Thymus (tissue), 11 donors: ENCODE measurements around the gene PAQR8. TPM values are rescaled to one million over a fixed set of nuclear protein-coding genes. Genes with fewer than 3 reads are reported as not detected.
"Not testable (repeated sequence)": the region's sequence is repeated elsewhere in the genome, so short reads cannot be mapped to it uniquely, and the experiment has no call there.

ENCODE experiments used
- DNase-seq, 9 donors: peaks; one replicate each; pipeline ENCODE4 v3.0.0-alpha.2; 2013; ENCODE audit warnings: low spot score in 9 of 9, low read depth in 6 of 9, missing footprints in 1 of 9
- H3K27ac ChIP-seq, 2 donors: one replicate each; pipeline ENCODE4 v1.5.1; 2013; ENCODE audit warnings: control low read depth in 1 of 2, low read depth in 1 of 2, low read length in 1 of 2, mild to moderate bottlenecking in 1 of 2, moderate library complexity in 1 of 2
- H3K27me3 ChIP-seq, 2 donors: one replicate each; pipeline ENCODE4 v1.5.1; 2013; ENCODE audit warnings: low read length in 1 of 2; ENCODE audit not compliant: control insufficient read depth in 2 of 2, insufficient read depth in 1 of 2
- H3K36me3 ChIP-seq, 2 donors: one replicate each; pipeline ENCODE4 v1.5.1; 2013; ENCODE audit warnings: low read length in 1 of 2, mild to moderate bottlenecking in 1 of 2, moderate library complexity in 1 of 2; ENCODE audit not compliant: control insufficient read depth in 2 of 2, insufficient read depth in 2 of 2
- H3K4me1 ChIP-seq, 2 donors: one replicate each; pipeline ENCODE4 v1.5.1; 2013; ENCODE audit warnings: low read length in 2 of 2; ENCODE audit not compliant: control insufficient read depth in 2 of 2, insufficient read depth in 2 of 2
- H3K4me3 ChIP-seq, 2 donors: one replicate each; pipeline ENCODE4 v1.5.1; 2013; ENCODE audit warnings: low read length in 2 of 2, control low read depth in 1 of 2, mild to moderate bottlenecking in 1 of 2
- H3K9me3 ChIP-seq, 2 donors: one replicate each; pipeline ENCODE4 v1.5.1; 2013; ENCODE audit warnings: low read length in 1 of 2, mild to moderate bottlenecking in 1 of 2; ENCODE audit not compliant: control insufficient read depth in 2 of 2, insufficient read depth in 1 of 2
- WGBS: extraction: QIAGEN DNeasy Blood & Tissue Kit; methylation state at CpG from one replicate; pipeline ENCODE4 v1.1.7; 2013; 5-methylcytosine and 5-hydroxymethylcytosine counted together
- polyA plus RNA-seq: library from polyadenylated mRNA; stranded (reverse); fragments of 200-250 nt; gene quantifications from one replicate; pipeline ENCODE4 v1.2.3, GENCODE V29; 2013
- total RNA-seq: library from RNA; stranded (reverse); fragments of 120-200 nt; gene quantifications from one replicate; pipeline ENCODE4 v1.2.4, GENCODE V29; 2013
- donor health status: healthy.

PAQR8 gene
- total and polyA plus RNA-seq, 2 donors = 7.9 to 11.3 TPM

GRCh38 chr6:52384145-52384766, 22.3 kb downstream of the PAQR8 start:
- no peak overlapping the region for H3K4me3 ChIP-seq
- H3K9me3 ChIP-seq = peaks cover 0 to 8% of the 10 kb centered on the region in 2 donors
- H3K36me3 ChIP-seq = no peaks in the 10 kb centered on the region
- 96% methylated on average over 2 of the region's 2 CpGs for WGBS
- peaks cover 7 to 8% of the 10 kb centered on the region in 2 donors for H3K4me1 ChIP-seq
- DNase-seq = no peak
- H3K27ac ChIP-seq = no peak overlapping the region
- H3K27me3 ChIP-seq = no peaks in the 10 kb centered on the region

DNA sequence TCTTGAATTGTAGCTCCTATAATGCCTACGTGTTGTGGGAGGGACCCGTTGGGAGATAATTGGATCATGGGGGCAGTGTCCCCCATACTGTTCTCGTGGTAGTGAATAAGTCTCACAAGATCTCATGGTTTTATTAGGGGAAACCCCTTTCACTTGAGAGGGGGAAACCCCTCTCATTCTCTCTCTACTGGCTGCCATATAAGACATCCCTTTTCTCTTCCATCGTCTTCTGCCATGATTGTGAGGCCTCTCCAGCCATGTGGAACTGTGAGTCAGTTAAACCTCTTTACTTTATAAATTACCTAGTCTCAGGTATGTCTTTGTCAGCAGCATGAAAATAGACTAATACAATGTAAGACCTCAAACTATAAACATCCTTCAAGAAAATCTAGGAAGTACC, 23.1 kb downstream of the PAQR8 start:
- Histone ChIP-seq H3K4me1 (peaks cover 11 to 16% of the 10 kb centered on the region in 2 donors), H3K4me3 (no peak overlapping the region), H3K27ac (no peak overlapping the region), H3K36me3 (no peaks in the 10 kb centered on the region), H3K27me3 (no peaks in the 10 kb centered on the region), H3K9me3 (peaks cover 0 to 8% of the 10 kb centered on the region in 2 donors)
- no peak for DNase-seq
- 92% methylated on average over 4 of the region's 4 CpGs for whole genome bisulfite sequencing

DNA sequence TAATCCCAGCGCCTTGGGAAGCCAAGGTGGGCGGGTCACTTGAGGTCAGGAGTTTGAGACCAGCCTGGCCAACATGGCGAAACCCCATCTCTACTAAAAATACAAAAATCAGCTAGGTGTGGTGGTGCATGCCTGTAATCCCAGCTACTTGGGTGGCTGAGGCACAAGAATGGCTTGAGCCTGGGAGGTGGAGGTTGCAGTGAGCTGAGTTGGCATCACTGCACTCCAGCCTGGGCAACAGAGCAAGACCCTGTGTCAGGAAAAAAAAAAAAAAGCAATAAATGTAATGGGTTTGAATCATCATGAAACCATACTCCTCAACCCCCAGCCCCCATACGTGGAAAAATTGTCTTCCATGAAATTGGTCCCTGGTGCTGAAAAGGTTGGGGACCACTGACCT, 26.2 kb downstream of the PAQR8 start:
- WGBS = 89% methylated on average over 4 of the region's 4 CpGs
- not testable (repeated sequence) for H3K36me3 ChIP-seq, H3K4me3 ChIP-seq, H3K27me3 ChIP-seq, DNase-seq, H3K9me3 ChIP-seq
- Histone ChIP-seq H3K27ac (peak overlapping the region in 1 of 2 donors; percentile 88), H3K4me1 (peaks cover 16 to 24% of the 10 kb centered on the region in 2 donors)

DNA sequence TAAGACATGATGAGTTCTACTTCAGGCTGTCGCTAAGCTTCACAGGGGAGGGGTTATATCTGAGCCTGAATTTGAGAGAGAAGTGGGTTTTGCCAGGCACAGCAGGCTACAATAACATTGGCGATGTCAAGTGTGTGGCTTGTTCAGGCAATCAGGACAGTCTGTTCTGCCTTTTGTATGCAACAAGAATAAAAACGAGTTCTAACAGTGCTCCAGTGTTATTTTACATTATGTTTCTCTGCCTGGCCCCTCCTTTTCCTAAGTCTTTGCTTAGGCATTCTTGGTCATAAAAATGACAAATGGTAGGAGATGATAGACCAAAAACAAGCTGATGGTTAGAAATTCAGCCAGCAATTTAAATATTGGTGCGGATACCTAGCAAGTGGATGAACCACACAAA, 26.8 kb downstream of the PAQR8 start:
- Histone ChIP-seq H3K27me3 (no peaks in the 10 kb centered on the region), H3K27ac (peak overlapping the region in 1 of 2 donors; percentile 88), H3K4me3 (no peak overlapping the region), H3K36me3 (no peaks in the 10 kb centered on the region), H3K4me1 (peaks cover 16 to 26% of the 10 kb centered on the region in 2 donors), H3K9me3 (peaks cover 0 to 8% of the 10 kb centered on the region in 2 donors)
- DNase-seq = peak in 1 of 9 donors; percentile 31
- WGBS = 86% methylated on average over 4 of the region's 4 CpGs

- peaks cover 0 to 8% of the 10 kb centered on the region in 2 donors for H3K9me3 ChIP-seq
- no peaks in the 10 kb centered on the region for H3K27me3 ChIP-seq
- peaks cover 16 to 28% of the 10 kb centered on the region in 2 donors for H3K4me1 ChIP-seq
- no peaks in the 10 kb centered on the region for H3K36me3 ChIP-seq
- no peak for DNase-seq
- H3K27ac ChIP-seq = peak overlapping the region; percentile 87 to 88
- WGBS = 87% methylated on average over 1 of the region's 1 CpG
- no peak overlapping the region for H3K4me3 ChIP-seq
These were observed 27.3 kb downstream of the PAQR8 start for GRCh38 chr6:52389264-52389625.

DNA sequence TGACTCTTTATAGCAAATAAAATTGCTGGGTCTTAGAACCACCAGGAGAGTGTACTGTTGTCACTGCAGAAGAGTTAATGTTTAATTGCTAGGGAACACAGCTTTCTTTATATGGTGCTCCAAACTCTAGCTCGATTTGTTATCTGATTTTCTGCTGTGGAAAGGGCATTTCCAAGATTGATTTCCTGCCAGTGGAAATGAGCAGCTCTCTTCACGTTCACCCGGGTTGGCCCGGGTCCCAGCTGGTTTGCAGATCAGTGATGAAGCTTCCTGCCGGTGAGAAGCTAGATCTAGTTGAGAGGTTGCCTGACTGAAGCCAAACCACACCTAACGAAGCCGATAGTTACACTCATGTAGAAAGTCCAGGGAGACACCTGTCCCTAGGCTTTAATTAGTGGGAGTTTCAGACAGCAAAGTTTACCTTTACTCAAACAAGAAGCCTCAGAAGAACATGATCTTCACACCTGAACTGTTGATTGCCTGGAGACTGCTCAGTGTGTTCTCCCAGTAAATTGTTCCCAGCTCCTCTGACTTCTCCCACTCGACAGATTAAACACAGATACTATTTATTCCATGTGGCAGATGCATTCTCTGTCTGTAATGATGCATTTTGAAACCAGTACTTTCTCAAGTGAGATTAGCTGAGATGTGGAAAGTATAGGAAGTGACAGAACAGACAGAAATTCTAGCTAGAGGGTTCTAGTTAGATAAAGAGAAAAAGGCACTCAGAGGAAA, 27.8 kb downstream of the PAQR8 start:
- DNase-seq = peak in 7 of 9 donors; percentile 30 to 86 (median 65)
- H3K9me3 ChIP-seq = peaks cover 0 to 8% of the 10 kb centered on the region in 2 donors
- H3K27me3 ChIP-seq = no peaks in the 10 kb centered on the region
- H3K27ac ChIP-seq = peak overlapping the region; percentile 87 to 88
- H3K4me1 ChIP-seq = peaks cover 16 to 28% of the 10 kb centered on the region in 2 donors
- H3K36me3 ChIP-seq = no peaks in the 10 kb centered on the region
- under 1% methylated on average over 8 of the region's 8 CpGs for WGBS
- H3K4me3 ChIP-seq = peak overlapping the region; percentile 0 to 1

- Histone ChIP-seq H3K36me3 (no peaks in the 10 kb centered on the region), H3K4me1 (peaks cover 16 to 28% of the 10 kb centered on the region in 2 donors), H3K9me3 (peaks cover 0 to 8% of the 10 kb centered on the region in 2 donors), H3K27ac (peak overlapping the region; percentile 87 to 88), H3K4me3 (peak overlapping the region in 1 of 2 donors; percentile 0), H3K27me3 (no peaks in the 10 kb centered on the region)
- DNase-seq = peak; percentile 42 to 88 (median 66)
- under 1% methylated on average over 4 of the region's 4 CpGs for WGBS
These were observed 28.4 kb downstream of the PAQR8 start for GRCh38 chr6:52390361-52390727.

DNA sequence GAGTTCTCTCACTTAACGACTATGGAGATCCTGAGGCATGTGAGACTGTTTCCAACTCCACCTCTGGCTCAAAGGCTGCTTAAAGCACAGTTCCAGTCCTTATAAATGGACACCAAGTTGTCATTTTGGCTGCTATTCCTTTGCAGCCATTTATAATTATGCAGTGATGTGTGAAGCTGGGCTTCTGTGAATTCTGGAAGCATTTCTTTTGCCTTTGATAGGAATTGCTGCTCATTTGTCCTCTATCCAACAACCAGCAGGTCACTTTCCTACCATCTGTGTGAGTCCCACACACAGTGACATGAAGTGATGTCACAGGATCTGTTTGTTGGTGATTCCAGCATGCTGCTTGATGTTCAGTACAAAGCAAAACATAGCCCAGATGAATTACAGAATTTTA, 29.6 kb downstream of the PAQR8 start:
- no peak overlapping the region for H3K27ac ChIP-seq
- peaks cover 16 to 28% of the 10 kb centered on the region in 2 donors for H3K4me1 ChIP-seq
- peaks cover 0 to 8% of the 10 kb centered on the region in 2 donors for H3K9me3 ChIP-seq
- WGBS = 90% methylated on average over 1 of the region's 1 CpG
- H3K27me3 ChIP-seq = no peaks in the 10 kb centered on the region
- H3K4me3 ChIP-seq = no peak overlapping the region
- no peak for DNase-seq
- H3K36me3 ChIP-seq = no peaks in the 10 kb centered on the region

DNA sequence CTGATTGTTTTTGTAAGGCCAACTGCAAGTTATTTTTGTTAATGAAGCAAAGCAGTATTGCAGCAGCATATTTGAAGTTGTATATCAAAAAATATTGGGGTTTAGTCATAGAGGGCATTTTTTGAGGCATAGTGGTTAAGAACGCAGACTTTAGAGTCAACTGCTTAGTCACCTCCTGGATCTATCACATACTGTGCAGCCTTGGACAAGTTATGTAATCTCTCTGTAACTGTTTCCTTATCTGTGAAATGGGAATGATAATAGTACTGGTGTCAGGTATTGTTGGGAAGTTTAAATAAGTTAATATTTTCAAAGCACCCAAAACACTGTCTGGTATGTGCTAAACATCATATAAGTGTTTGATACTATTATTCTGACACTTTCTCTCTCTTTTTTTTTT, 31.0 kb downstream of the PAQR8 start:
- peaks cover 0 to 3% of the 10 kb centered on the region in 2 donors for H3K9me3 ChIP-seq
- H3K27me3 ChIP-seq = no peaks in the 10 kb centered on the region
- WGBS = 68% methylated on average over 1 of the region's 1 CpG
- peaks cover 24 to 42% of the 10 kb centered on the region in 2 donors for H3K4me1 ChIP-seq
- H3K4me3 ChIP-seq = no peak overlapping the region
- no peak for DNase-seq
- H3K27ac ChIP-seq = no peak overlapping the region
- H3K36me3 ChIP-seq = no peaks in the 10 kb centered on the region
